Endodermal cell (in vitro differentiated cells): ENCODE data around the gene PDE10A. TPM values are rescaled to one million over a fixed set of nuclear protein-coding genes. Genes with fewer than 3 reads are reported as not detected.

Experiments
- DNase-seq: peaks from one replicate; pipeline ENCODE4 v3.0.0-alpha.2; 2017
- H3K27ac ChIP-seq: 2 replicates; pipeline ENCODE4 v1.5.1; 2013; ENCODE audit warnings: mild to moderate bottlenecking, low read depth, low read length, moderate library complexity
- H3K27me3 ChIP-seq: 2 replicates; pipeline ENCODE4 v1.6.1; 2013; ENCODE audit warnings: mild to moderate bottlenecking, low read length, moderate library complexity; ENCODE audit not compliant: insufficient read depth, control insufficient read depth, poor library complexity, severe bottlenecking
- H3K36me3 ChIP-seq: 2 replicates; pipeline ENCODE4 v1.7.0; 2013; ENCODE audit warnings: mild to moderate bottlenecking, low read length, moderate library complexity; ENCODE audit not compliant: control insufficient read depth, insufficient read depth
- H3K4me1 ChIP-seq: one replicate; pipeline ENCODE4 v1.7.0; 2013; ENCODE audit warnings: low read length; ENCODE audit not compliant: control insufficient read depth, insufficient read depth
- H3K4me3 ChIP-seq: 2 replicates; pipeline ENCODE4 v1.5.1; 2013; ENCODE audit warnings: mild to moderate bottlenecking, low read length, moderate library complexity
- H3K9ac ChIP-seq: 2 replicates; pipeline ENCODE4 v1.6.1; 2013; ENCODE audit warnings: mild to moderate bottlenecking, low read length, moderate library complexity; ENCODE audit not compliant: poor library complexity, severe bottlenecking; ENCODE audit errors: extremely low read depth
- H3K9me3 ChIP-seq: 2 replicates; pipeline ENCODE4 v1.6.1; 2013; ENCODE audit warnings: mild to moderate bottlenecking, low read length, moderate library complexity; ENCODE audit not compliant: control insufficient read depth
- H3K27ac Mint-ChIP-seq: 2 replicates; pipeline ENCODE4 v1.8.0; 2020; ENCODE audit warnings: mixed read lengths
- H3K27me3 Mint-ChIP-seq: 2 replicates; pipeline ENCODE4 v1.8.0; 2021; ENCODE audit warnings: mild to moderate bottlenecking, mixed read lengths; ENCODE audit not compliant: insufficient read depth
- H3K36me3 Mint-ChIP-seq: 2 replicates; pipeline ENCODE4 v1.8.0; 2020; ENCODE audit warnings: low read depth, mixed read lengths
- H3K4me1 Mint-ChIP-seq: 2 replicates; pipeline ENCODE4 v1.8.0; 2020; ENCODE audit warnings: mixed read lengths
- H3K4me3 Mint-ChIP-seq: 2 replicates; pipeline ENCODE4 v1.8.0; 2020; ENCODE audit warnings: mild to moderate bottlenecking, moderate library complexity, mixed read lengths
- H3K9me3 Mint-ChIP-seq: 2 replicates; pipeline ENCODE4 v1.8.0; 2020; ENCODE audit warnings: mild to moderate bottlenecking, mixed read lengths
- WGBS, 2 experiments: methylation state at CpG; one replicate each; pipeline versions ENCODE4 v1.1.5 to v1.1.7; 2013; ENCODE audit warnings: missing lambda C conversion rate in 2 of 2, mixed read lengths in 1 of 2; ENCODE audit not compliant: insufficient coverage in 1 of 2, insufficient read length in 1 of 2; 5-methylcytosine and 5-hydroxymethylcytosine counted together
- total RNA-seq, 2 donors: library from RNA; stranded (reverse); fragmentation: NEBNext Ultra II Directional in 1 of 2; extraction: Animal tissue kit (Norgen Biotek cat#: 25700) in 1 of 2; gene quantifications; 2 replicates in 1 of 2; 3 replicates in 1 of 2; pipeline ENCODE4 v1.2.1, GENCODE V29; 2021
- TF ChIP-seq, protein P1 (sequence below): fragments of 200-600 bp; sonication (generic); conservative IDR thresholded peaks from 2 replicates; pipeline ENCODE4 v1.5.0; 2021; ENCODE audit warnings: antibody characterized with exemption, mild to moderate bottlenecking

Gene PDE10A
- total RNA-seq, 2 donors from 2014 or later: 22.8 to 27.8 TPM

DNA sequence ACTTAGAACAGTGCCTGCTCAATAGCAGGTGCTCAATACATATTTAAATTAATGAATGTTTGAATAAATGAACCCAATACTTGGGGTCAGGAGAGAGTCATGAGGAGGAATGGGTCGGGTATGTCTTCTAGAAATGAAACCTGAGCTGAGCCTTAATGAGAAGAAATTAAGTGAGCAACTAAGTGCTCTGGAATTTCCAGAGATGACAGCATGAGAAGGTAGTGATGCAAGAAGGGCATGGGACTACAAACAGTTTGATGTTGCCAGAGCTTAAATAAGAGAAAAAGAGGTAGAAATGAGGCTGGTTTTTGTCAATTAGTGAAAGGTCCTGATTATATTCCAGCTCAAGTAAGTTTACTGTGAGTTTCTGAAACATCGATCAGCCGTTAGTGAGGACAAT lies 82.9 kb downstream of the PDE10A start:
- H3K4me1 Mint-ChIP-seq: peaks cover 6% of the 10 kb centered on the region
- TF ChIP-seq, protein P1, sequence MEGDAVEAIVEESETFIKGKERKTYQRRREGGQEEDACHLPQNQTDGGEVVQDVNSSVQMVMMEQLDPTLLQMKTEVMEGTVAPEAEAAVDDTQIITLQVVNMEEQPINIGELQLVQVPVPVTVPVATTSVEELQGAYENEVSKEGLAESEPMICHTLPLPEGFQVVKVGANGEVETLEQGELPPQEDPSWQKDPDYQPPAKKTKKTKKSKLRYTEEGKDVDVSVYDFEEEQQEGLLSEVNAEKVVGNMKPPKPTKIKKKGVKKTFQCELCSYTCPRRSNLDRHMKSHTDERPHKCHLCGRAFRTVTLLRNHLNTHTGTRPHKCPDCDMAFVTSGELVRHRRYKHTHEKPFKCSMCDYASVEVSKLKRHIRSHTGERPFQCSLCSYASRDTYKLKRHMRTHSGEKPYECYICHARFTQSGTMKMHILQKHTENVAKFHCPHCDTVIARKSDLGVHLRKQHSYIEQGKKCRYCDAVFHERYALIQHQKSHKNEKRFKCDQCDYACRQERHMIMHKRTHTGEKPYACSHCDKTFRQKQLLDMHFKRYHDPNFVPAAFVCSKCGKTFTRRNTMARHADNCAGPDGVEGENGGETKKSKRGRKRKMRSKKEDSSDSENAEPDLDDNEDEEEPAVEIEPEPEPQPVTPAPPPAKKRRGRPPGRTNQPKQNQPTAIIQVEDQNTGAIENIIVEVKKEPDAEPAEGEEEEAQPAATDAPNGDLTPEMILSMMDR: no peak
- Histone ChIP-seq H3K4me1 (no peaks in the 10 kb centered on the region), H3K9ac (no peak overlapping the region), H3K9me3 (peaks cover 21% of the 10 kb centered on the region), H3K36me3 (peaks cover 6% of the 10 kb centered on the region), H3K4me3 (no peak overlapping the region), H3K27ac (no peak overlapping the region), H3K27me3 (no peaks in the 10 kb centered on the region)
- H3K36me3 Mint-ChIP-seq: peaks cover 2% of the 10 kb centered on the region
- 90 to 93% methylated on average over 3 of the region's 3 CpGs for WGBS, 2 experiments
- H3K27ac Mint-ChIP-seq: no peak overlapping the region
- H3K27me3 Mint-ChIP-seq: no peaks in the 10 kb centered on the region
- H3K9me3 Mint-ChIP-seq: no peaks in the 10 kb centered on the region
- no peak overlapping the region for H3K4me3 Mint-ChIP-seq
- DNase-seq: no peak

DNA sequence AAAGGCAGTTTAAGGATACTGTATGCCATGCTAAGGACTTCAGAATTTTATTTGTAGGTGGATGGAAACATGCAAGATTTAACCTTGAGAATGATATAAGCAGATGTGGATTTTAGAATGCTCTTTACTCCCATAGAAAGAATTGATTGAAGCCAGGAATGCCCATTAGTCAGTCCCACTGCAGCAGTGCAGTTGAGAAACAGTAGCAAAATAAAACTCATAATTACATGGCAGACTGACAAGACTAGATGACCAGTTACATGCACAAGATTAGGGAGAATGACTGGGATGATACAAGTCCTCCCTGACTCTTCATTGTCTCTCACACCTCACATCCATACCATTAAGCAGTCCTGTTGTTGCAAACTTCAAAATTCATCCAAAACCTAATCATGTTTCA lies 83.9 kb downstream of the PDE10A start:
- H3K9ac ChIP-seq: no peak overlapping the region
- no peak for DNase-seq
- H3K27ac Mint-ChIP-seq: no peak overlapping the region
- no peak overlapping the region for H3K4me3 ChIP-seq
- no peaks in the 10 kb centered on the region for H3K27me3 Mint-ChIP-seq
- H3K27me3 ChIP-seq: no peaks in the 10 kb centered on the region
- peaks cover 5% of the 10 kb centered on the region for H3K4me1 Mint-ChIP-seq
- peaks cover 6% of the 10 kb centered on the region for H3K36me3 ChIP-seq
- H3K36me3 Mint-ChIP-seq: no peaks in the 10 kb centered on the region
- H3K4me1 ChIP-seq: peaks cover 4% of the 10 kb centered on the region
- TF ChIP-seq, protein P1: no peak
- H3K4me3 Mint-ChIP-seq: no peak overlapping the region
- peaks cover 21% of the 10 kb centered on the region for H3K9me3 ChIP-seq
- no peaks in the 10 kb centered on the region for H3K9me3 Mint-ChIP-seq
- H3K27ac ChIP-seq: no peak overlapping the region

DNA sequence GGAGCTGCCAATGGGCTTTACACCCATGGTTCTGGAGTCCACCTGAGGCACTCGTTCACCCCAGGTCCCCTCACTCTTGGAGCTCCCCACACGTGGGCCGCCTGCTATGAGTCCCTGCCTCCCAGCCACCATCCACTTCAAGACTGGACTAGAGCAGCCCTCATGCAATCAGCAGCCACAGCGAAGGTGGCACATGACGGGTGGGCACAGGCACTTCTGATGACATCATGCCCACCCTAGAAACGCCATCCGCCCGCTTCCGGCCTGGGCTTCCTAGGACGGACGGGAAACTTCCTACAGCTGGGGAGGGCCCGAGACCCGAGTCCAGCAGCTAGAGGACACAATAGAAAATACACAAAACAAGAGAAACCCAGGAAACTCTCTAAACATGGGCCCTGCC lies 85.5 kb downstream of the PDE10A start:
- H3K4me3 ChIP-seq: no peak overlapping the region
- 78 to 87% methylated on average over 7 to 13 of the region's 13 CpGs for WGBS, 2 experiments

More for the DNA sequence above, 85.5 kb downstream of the PDE10A start:
- H3K4me1 Mint-ChIP-seq: peaks cover 11% of the 10 kb centered on the region
- Histone ChIP-seq H3K9me3 (peaks cover 21% of the 10 kb centered on the region), H3K9ac (no peak overlapping the region), H3K4me1 (peaks cover 14% of the 10 kb centered on the region), H3K36me3 (peaks cover 6% of the 10 kb centered on the region), H3K27ac (no peak overlapping the region), H3K27me3 (no peaks in the 10 kb centered on the region)
- TF ChIP-seq, protein P1: no peak
- H3K36me3 Mint-ChIP-seq: no peaks in the 10 kb centered on the region
- no peak for DNase-seq
- H3K9me3 Mint-ChIP-seq: no peaks in the 10 kb centered on the region
- H3K4me3 Mint-ChIP-seq: no peak overlapping the region
- no peaks in the 10 kb centered on the region for H3K27me3 Mint-ChIP-seq
- no peak overlapping the region for H3K27ac Mint-ChIP-seq
